IPS DF 6.9 (cell line): ENCODE data around the gene RBM5.

Experiments used
- DNase-seq: peaks from one replicate; pipeline ENCODE4 v3.0.0-alpha.2; 2013; ENCODE audit warnings: low read depth, low spot score
- H3K27ac ChIP-seq: one replicate; pipeline ENCODE4 v1.5.1; 2013; ENCODE audit warnings: low read length, control low read depth
- H3K27me3 ChIP-seq: 2 replicates; pipeline ENCODE4 v1.6.1; 2013; ENCODE audit warnings: mild to moderate bottlenecking, low read length; ENCODE audit not compliant: control insufficient read depth, insufficient read depth
- H3K36me3 ChIP-seq: 2 replicates; pipeline ENCODE4 v1.6.1; 2013; ENCODE audit warnings: low read length; ENCODE audit not compliant: control insufficient read depth, insufficient read depth
- H3K4me1 ChIP-seq: 2 replicates; pipeline ENCODE4 v1.6.1; 2013; ENCODE audit warnings: low read length; ENCODE audit not compliant: control insufficient read depth, insufficient read depth
- H3K4me3 ChIP-seq: 2 replicates; pipeline ENCODE4 v1.5.1; 2013; ENCODE audit warnings: mild to moderate bottlenecking, low read length
- H3K9me3 ChIP-seq: 2 replicates; pipeline ENCODE4 v1.6.1; 2013; ENCODE audit warnings: low read length, inconsistent platforms; ENCODE audit not compliant: control insufficient read depth, insufficient read depth
- WGBS: extraction: QIAGEN DNeasy Blood & Tissue Kit; methylation state at CpG from one replicate; pipeline ENCODE4 v1.1.7; 2013; ENCODE audit warnings: mixed read lengths, missing lambda C conversion rate; ENCODE audit not compliant: insufficient read length, insufficient coverage; 5-methylcytosine and 5-hydroxymethylcytosine counted together

RBM5 gene

DNA sequence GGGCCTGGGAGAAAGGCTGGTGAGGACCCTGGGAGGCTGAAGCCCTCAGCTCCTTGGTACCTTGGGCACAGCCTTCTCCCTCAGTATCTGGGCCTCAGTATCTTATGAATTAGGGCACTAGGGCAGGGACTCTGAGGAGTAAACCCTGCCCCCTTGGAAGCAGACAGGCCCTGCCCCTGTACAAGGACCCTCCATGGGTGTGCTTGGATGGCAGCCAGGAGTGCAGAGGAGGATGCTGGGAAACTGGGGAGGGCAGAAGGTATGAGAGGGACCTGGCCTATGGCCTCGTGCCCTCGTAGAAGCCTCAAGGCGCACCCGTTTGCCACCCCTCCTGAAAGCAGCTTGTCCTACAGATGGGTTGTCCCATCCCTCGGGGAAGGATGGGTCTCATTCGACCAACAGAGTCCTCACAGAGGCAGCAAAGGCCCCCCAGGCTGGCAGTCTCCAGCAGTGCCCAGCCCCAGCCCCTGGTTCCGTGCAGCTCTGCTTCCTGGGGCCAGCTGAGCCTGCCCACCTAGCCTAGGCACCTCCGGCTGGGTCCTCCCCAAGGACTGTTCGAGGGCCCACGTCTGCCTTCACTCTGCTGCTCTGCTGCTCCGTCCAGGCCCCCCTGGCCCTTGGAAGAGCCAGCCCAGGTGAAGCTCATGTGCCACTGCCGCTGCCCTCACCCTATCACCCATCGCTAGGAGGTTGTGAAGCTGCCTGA is 51.2 kb downstream of the RBM5 start:
- WGBS = no CpG with 5 or more reads among the region's 13 CpGs
- Histone ChIP-seq H3K27ac (no peak overlapping the region), H3K36me3 (no peaks in the 10 kb centered on the region), H3K4me3 (no peak overlapping the region), H3K27me3 (no peaks in the 10 kb centered on the region), H3K4me1 (peaks cover 21% of the 10 kb centered on the region), H3K9me3 (no peaks in the 10 kb centered on the region)
- no peak for DNase-seq

DNA sequence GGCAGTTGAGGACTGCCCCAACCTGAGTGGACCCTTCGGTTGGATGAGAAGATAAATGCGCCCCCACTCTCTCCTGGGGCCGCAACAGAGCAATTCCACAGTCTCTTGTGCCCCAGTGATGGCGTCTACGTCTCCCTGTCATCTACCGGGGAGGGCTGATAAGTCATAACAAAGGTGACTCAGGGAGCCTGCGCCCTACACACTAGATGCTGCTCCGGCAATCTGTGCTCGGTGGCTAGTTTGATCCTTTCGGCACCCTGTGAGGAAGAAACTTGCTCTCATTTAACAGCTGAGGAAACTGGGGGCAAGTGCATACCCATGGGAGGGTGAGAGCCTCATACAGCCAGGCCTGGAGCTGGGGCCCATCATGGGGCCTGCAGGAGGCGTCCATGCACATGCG is 52.3 kb downstream of the RBM5 start:
- no peaks in the 10 kb centered on the region for H3K36me3 ChIP-seq
- H3K27me3 ChIP-seq = no peaks in the 10 kb centered on the region
- peaks cover 21% of the 10 kb centered on the region for H3K4me1 ChIP-seq
- no peak overlapping the region for H3K27ac ChIP-seq
- no CpG with 5 or more reads among the region's 12 CpGs for WGBS
- no peak overlapping the region for H3K4me3 ChIP-seq
- no peaks in the 10 kb centered on the region for H3K9me3 ChIP-seq
- no peak for DNase-seq

DNA sequence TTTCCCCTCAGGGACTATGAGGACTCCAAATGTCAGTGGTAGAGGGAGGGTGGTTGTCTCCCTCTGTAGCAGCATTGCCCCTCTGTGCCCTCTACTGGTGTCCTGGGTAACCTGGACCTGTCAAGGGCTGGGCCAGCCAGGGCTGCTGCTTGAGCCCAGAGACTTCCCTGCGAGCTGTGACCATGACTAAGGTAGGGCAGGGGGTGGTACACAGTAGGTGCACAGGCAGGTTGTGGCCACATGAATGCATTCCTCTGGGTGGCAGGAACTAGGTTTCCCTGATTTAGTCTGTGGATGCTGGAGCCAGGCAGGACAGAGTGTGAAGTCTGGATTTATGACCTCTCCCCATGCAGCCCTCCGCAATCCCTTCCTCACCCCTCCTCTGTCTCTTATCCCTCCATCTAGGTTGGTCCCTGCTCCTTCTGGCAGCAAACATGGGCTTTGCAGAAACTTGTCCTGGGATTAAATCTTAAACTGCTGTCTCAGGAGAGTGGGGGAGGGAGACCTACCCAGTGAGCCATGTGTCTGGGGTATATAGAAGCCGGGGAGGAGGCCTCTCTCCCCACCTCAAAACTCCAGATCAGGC is 57.7 kb downstream of the RBM5 start:
- Histone ChIP-seq H3K36me3 (no peaks in the 10 kb centered on the region), H3K9me3 (no peaks in the 10 kb centered on the region), H3K27me3 (no peaks in the 10 kb centered on the region), H3K4me3 (no peak overlapping the region), H3K4me1 (peaks cover 8% of the 10 kb centered on the region; the same call in 1 of the 2 replicates), H3K27ac (no peak overlapping the region)
- no peak for DNase-seq
- WGBS = no CpG with 5 or more reads among the region's 3 CpGs

DNA sequence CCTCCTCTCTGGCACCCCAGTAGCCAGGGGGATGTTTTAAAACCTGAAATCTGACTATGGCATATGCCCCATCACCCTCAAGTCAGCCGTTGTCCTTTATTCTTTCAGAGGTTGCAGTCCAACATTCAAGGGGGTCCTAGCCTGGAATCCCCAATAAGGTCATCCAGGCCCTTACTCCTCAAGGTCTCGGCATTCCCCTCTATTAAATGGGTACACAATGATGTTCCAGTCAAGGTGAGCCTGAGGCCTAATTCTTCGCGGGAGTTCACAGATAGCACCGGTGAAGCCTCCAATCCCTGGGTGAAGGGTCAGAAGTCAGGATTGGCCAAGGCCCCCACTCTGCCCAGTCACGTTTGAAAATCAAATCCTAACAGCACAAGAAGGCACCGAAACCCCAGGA is 58.3 kb downstream of the RBM5 start:
- no peak overlapping the region for H3K27ac ChIP-seq
- H3K9me3 ChIP-seq = no peaks in the 10 kb centered on the region
- no peak overlapping the region for H3K4me3 ChIP-seq
- H3K36me3 ChIP-seq = no peaks in the 10 kb centered on the region
- no peaks in the 10 kb centered on the region for H3K27me3 ChIP-seq
- no peak for DNase-seq
- no CpG with 5 or more reads among the region's 7 CpGs for WGBS
- H3K4me1 ChIP-seq = peaks cover 10% of the 10 kb centered on the region; the same call in 1 of the 2 replicates

DNA sequence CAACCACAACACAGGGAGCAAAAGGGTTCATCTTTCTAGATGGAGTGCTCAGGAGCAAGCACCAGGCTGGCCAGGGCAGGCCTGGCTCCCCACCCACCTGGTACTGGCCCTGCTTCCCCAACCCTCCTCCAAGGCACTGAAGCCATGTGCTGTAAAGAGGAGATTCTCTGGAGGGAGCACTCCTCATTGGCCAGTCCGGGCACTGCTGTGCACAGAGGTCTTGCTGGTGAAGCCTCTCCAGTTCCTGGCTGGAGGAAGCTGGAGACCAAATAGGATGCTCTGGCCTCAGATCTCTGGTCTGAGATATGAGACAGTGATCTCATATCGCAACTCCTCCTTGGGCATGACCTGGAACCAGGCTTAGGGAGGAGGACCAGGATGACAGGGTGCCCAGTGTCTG is 58.7 kb downstream of the RBM5 start:
- no CpG with 5 or more reads among the region's 2 CpGs for WGBS

DNA sequence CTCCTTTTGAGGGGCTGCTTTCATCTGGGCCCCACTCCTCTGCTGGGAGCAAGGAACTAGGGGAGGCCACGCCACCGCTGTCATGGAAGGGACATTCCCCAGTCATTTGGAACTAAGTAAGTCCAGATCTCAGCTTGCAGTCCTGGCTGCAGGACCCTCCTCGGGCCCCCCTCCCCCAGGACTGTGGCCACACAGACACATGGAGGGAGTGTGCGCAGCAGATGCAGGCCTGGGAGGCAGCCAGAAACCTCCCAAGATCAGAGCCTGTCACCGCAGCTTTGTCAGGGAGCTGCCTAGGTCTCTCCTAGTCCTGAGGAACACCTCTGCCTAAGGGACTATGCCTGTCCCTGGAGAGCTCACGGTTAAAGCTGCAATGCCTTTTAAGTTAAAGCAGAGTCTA is 59.1 kb downstream of the RBM5 start:
- whole genome bisulfite sequencing = no CpG with 5 or more reads among the region's 6 CpGs
- Histone ChIP-seq H3K4me3 (no peak overlapping the region), H3K36me3 (no peaks in the 10 kb centered on the region), H3K9me3 (no peaks in the 10 kb centered on the region), H3K27me3 (no peaks in the 10 kb centered on the region), H3K27ac (no peak overlapping the region), H3K4me1 (peaks cover 10% of the 10 kb centered on the region; the same call in 1 of the 2 replicates)
- DNase-seq = no peak

More for the DNA sequence above, 58.7 kb downstream of the RBM5 start:
- Histone ChIP-seq H3K36me3 (no peaks in the 10 kb centered on the region), H3K27me3 (no peaks in the 10 kb centered on the region), H3K4me1 (peaks cover 10% of the 10 kb centered on the region; the same call in 1 of the 2 replicates), H3K27ac (no peak overlapping the region), H3K9me3 (no peaks in the 10 kb centered on the region), H3K4me3 (no peak overlapping the region)
- DNase-seq = no peak

DNA sequence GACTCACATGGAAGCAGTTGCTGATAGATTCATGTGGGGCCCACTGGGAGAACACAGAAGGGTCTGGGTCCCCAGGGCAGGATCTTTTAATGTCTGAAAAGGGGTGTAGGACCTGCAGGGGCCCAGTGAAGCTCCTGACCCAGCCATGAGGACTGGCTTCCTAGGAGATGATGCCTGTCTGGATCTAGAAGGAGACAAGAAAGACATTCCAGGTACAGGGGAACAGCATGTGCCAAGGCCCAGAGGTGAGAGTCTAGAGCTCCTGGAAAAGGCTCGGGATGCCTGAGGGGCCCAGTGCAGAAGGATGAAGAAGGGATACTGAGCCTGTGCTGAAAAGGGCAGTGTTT is 61.7 kb downstream of the RBM5 start:
- Histone ChIP-seq H3K4me1 (peaks cover 10% of the 10 kb centered on the region; the same call in 1 of the 2 replicates), H3K27ac (no peak overlapping the region), H3K9me3 (no peaks in the 10 kb centered on the region), H3K36me3 (no peaks in the 10 kb centered on the region), H3K27me3 (no peaks in the 10 kb centered on the region), H3K4me3 (no peak overlapping the region)
- WGBS = no CpG with 5 or more reads among the region's 1 CpG
- no peak for DNase-seq

DNA sequence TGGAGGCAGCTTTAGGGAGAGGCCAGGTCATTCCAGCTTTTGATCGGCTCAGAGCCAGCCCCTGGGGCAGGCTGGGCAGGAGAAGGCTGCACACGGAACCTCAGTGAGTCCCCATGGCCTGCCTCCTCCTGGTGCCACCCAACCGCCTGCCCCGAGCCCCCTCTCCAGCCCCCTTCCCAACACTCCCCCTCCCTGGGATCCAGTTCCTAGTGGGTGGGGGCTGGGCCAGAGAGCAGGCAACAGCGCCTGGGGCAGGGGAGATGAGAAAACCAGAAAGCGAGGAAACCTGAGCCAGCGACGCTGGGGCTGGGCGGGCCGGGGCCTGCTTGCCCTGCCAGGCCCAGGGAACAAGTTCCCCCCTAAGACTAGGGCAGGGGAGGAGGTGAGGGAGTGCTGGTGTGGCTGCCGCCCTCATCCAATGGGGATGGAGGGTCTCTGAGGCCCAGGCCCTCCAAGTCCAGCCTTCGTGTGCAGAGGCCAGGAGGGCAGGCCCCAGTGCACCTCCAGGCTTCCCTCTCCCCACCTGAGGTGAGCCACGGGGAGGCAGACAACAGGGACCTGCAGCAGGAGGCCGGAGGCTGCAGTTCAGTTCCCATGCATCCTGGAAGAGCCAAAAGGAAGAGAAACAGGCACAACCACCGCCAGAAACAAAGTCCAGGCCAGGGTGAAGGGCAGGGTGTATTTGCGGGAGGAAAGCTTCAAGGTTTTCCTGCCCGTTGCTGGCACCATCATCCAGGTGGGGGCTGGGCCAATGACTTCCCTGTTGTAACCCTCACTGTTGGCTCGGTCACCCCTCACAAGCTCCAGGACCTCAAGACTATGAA is 62.4 kb downstream of the RBM5 start:
- Histone ChIP-seq H3K27me3 (no peaks in the 10 kb centered on the region), H3K27ac (no peak overlapping the region), H3K9me3 (no peaks in the 10 kb centered on the region), H3K4me1 (peaks cover 12% of the 10 kb centered on the region; the same call in 1 of the 2 replicates), H3K4me3 (no peak overlapping the region), H3K36me3 (no peaks in the 10 kb centered on the region)
- WGBS = no CpG with 5 or more reads among the region's 18 CpGs
- no peak for DNase-seq

DNA sequence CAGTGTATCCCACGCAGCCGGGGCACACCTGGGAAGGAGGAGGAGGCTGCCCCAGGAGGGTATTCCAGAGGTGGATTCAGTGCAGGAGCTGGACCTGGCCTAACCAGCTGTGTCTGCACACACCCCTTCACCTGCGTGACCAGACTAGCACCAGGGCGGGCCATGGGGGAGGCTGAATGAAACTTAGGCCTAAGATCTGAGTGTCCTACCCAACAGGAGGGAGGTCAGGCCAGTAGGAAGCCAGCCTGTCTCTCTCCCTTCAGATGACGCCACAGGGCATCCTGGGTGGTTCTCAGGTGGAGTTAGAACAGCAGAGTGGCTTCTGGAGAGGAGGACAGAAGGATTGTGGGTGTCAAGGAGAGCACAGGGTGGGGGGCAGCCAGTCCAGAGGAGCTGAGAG is 63.0 kb downstream of the RBM5 start:
- WGBS = no CpG with 5 or more reads among the region's 5 CpGs
- Histone ChIP-seq H3K4me3 (no peak overlapping the region), H3K36me3 (no peaks in the 10 kb centered on the region), H3K27me3 (no peaks in the 10 kb centered on the region), H3K9me3 (no peaks in the 10 kb centered on the region), H3K27ac (no peak overlapping the region), H3K4me1 (peaks cover 12% of the 10 kb centered on the region; the same call in 1 of the 2 replicates)
- no peak for DNase-seq

DNA sequence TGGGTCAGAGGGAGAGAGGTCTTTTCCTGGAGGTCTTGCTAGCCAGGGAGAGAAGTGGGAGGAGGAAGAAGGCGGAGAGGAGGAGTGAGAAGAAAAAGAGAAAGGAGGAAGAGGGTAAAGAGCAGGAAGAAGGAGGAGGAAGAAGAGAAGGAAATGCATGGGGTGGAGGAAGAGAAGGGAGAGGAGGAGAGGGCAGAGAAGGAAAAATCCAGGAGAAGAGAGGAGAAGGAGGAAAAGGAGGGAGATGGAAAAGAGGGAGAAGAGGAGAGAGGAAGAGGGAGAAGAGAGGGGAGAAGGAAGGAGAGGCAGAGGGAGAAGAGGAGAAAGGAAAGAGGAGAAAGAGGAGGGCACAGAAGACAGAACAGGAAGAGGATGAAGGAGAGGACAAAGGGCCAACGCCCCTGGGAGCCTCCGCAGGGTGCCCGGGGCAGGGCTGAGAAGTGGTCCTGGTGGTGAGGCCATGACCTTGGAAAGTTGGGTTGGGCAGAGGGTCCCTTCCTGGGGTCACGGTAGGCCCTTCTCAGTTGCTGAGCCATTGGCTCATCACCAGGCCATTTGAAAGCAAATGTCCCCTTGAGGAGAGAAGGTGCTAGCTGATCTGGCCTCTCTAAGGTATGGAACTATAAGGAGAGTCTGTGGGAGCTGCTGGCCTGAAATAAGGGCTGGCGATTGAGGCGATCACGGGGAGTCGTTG is 65.2 kb downstream of the RBM5 start:
- WGBS = no CpG with 5 or more reads among the region's 9 CpGs
- no peak for DNase-seq
- no peak overlapping the region; the same call in 1 of the 2 replicates for H3K4me3 ChIP-seq
- H3K9me3 ChIP-seq = no peaks in the 10 kb centered on the region
- H3K36me3 ChIP-seq = no peaks in the 10 kb centered on the region
- no peaks in the 10 kb centered on the region for H3K27me3 ChIP-seq
- no peak overlapping the region for H3K27ac ChIP-seq
- peaks cover 16% of the 10 kb centered on the region for H3K4me1 ChIP-seq
